Measurements from ENCODE around the gene HTRA3.

GRCh38 chr4:8308144-8308543 is 38.6 kb downstream of the HTRA3 start:
- no peak for TF ChIP-seq EZH2 (IDR thresholded peaks at IDR 0.05; ENCODE audit: insufficient read depth, poor library complexity, severe bottlenecking)
- TF ChIP-seq EZH2phosphoT487 (IDR thresholded peaks at IDR 0.05; ENCODE audit: insufficient read depth, low read depth): no peak

All from GM23248 (cell line).